ENCODE results near the gene CSK.
A peak's percentile ranks its signal among the peaks of the same experiment; 100 is the strongest.

DNA sequence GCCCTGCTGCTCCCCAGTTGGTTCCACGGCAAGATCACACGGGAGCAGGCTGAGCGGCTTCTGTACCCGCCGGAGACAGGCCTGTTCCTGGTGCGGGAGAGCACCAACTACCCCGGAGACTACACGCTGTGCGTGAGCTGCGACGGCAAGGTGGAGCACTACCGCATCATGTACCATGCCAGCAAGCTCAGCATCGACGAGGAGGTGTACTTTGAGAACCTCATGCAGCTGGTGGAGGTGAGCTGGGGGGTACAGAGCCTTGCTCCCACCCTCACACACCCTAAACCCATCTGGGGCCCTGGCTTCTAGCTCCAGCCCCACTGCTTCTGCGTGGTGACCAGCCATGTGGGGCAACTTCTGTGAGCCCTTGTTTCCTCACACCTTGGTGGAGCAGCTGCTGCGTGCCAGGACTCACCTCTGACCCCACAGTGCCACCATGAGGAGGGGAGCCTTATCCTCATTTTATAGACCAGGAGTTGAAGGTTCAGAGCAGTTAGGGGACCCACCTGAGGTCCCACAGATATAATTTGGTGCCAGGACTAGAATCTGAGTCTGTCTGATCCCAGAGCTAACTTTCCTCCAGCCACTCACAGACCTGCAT is 17.5 kb downstream of the CSK start:
- TF ChIP-seq, protein P1, sequence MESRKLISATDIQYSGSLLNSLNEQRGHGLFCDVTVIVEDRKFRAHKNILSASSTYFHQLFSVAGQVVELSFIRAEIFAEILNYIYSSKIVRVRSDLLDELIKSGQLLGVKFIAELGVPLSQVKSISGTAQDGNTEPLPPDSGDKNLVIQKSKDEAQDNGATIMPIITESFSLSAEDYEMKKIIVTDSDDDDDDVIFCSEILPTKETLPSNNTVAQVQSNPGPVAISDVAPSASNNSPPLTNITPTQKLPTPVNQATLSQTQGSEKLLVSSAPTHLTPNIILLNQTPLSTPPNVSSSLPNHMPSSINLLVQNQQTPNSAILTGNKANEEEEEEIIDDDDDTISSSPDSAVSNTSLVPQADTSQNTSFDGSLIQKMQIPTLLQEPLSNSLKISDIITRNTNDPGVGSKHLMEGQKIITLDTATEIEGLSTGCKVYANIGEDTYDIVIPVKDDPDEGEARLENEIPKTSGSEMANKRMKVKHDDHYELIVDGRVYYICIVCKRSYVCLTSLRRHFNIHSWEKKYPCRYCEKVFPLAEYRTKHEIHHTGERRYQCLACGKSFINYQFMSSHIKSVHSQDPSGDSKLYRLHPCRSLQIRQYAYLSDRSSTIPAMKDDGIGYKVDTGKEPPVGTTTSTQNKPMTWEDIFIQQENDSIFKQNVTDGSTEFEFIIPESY (IDR thresholded peaks at IDR 0.05): no peak
- TF ChIP-seq, protein P2, sequence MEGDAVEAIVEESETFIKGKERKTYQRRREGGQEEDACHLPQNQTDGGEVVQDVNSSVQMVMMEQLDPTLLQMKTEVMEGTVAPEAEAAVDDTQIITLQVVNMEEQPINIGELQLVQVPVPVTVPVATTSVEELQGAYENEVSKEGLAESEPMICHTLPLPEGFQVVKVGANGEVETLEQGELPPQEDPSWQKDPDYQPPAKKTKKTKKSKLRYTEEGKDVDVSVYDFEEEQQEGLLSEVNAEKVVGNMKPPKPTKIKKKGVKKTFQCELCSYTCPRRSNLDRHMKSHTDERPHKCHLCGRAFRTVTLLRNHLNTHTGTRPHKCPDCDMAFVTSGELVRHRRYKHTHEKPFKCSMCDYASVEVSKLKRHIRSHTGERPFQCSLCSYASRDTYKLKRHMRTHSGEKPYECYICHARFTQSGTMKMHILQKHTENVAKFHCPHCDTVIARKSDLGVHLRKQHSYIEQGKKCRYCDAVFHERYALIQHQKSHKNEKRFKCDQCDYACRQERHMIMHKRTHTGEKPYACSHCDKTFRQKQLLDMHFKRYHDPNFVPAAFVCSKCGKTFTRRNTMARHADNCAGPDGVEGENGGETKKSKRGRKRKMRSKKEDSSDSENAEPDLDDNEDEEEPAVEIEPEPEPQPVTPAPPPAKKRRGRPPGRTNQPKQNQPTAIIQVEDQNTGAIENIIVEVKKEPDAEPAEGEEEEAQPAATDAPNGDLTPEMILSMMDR (IDR thresholded peaks at IDR 0.05; ENCODE audit: low read depth, low read length, missing input control): peak; percentile 12
- TF ChIP-seq, protein P3, sequence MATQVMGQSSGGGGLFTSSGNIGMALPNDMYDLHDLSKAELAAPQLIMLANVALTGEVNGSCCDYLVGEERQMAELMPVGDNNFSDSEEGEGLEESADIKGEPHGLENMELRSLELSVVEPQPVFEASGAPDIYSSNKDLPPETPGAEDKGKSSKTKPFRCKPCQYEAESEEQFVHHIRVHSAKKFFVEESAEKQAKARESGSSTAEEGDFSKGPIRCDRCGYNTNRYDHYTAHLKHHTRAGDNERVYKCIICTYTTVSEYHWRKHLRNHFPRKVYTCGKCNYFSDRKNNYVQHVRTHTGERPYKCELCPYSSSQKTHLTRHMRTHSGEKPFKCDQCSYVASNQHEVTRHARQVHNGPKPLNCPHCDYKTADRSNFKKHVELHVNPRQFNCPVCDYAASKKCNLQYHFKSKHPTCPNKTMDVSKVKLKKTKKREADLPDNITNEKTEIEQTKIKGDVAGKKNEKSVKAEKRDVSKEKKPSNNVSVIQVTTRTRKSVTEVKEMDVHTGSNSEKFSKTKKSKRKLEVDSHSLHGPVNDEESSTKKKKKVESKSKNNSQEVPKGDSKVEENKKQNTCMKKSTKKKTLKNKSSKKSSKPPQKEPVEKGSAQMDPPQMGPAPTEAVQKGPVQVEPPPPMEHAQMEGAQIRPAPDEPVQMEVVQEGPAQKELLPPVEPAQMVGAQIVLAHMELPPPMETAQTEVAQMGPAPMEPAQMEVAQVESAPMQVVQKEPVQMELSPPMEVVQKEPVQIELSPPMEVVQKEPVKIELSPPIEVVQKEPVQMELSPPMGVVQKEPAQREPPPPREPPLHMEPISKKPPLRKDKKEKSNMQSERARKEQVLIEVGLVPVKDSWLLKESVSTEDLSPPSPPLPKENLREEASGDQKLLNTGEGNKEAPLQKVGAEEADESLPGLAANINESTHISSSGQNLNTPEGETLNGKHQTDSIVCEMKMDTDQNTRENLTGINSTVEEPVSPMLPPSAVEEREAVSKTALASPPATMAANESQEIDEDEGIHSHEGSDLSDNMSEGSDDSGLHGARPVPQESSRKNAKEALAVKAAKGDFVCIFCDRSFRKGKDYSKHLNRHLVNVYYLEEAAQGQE (IDR thresholded peaks at IDR 0.05): no peak
- TF ChIP-seq TAF1 (conservative IDR thresholded peaks at IDR 0.05): no peak
- no peak for TF ChIP-seq EGR1 (IDR thresholded peaks at IDR 0.05; ENCODE audit: low read depth in 2 of 2)
- no peak for TF ChIP-seq JUND (IDR thresholded peaks at IDR 0.05)
- TF ChIP-seq RAD21 (IDR thresholded peaks at IDR 0.05): no peak
- no peak for TF ChIP-seq FOXA1 (IDR thresholded peaks at IDR 0.05)
- TF ChIP-seq SP1 (IDR thresholded peaks at IDR 0.05): no peak
